Loucy (cell line): Measurements from ENCODE around the gene TMBIM4.
A peak's percentile ranks its signal among the peaks of the same experiment; 100 is the strongest.

Experiments used
- H2AFZ ChIP-seq: fragments of 200-600 bp; sonication (generic); 2 replicates; pipeline ENCODE4 v1.6.0; 2016; ENCODE audit warnings: antibody characterized with exemption, mild to moderate bottlenecking, low read length, moderate library complexity
- H3F3A ChIP-seq: fragments of 200-600 bp; 2 replicates; pipeline ENCODE4 v1.6.0; 2016; ENCODE audit warnings: antibody characterized with exemption, low read depth, mild to moderate bottlenecking
- H3K27me3 ChIP-seq: fragments of 200-600 bp; sonication (generic); 2 replicates; pipeline ENCODE4 v1.6.1; 2014; ENCODE audit warnings: low read length, mild to moderate bottlenecking; ENCODE audit not compliant: insufficient read depth, poor library complexity, severe bottlenecking
- H3K36me3 ChIP-seq: fragments of 200-600 bp; sonication (generic); 2 replicates; pipeline ENCODE4 v1.6.1; 2016; ENCODE audit warnings: low read length; ENCODE audit not compliant: insufficient read depth
- H3K4me1 ChIP-seq: fragments of 200-600 bp; sonication (generic); 2 replicates; pipeline ENCODE4 v1.5.1; 2014; ENCODE audit warnings: low read length, mild to moderate bottlenecking; ENCODE audit not compliant: insufficient read depth, poor library complexity, severe bottlenecking
- H3K4me2 ChIP-seq: fragments of 200-600 bp; sonication (generic); 2 replicates; pipeline ENCODE4 v1.6.0; 2014; ENCODE audit warnings: antibody characterized with exemption, low read length, low read depth, mild to moderate bottlenecking; ENCODE audit not compliant: poor library complexity, severe bottlenecking
- H3K4me3 ChIP-seq: fragments of 200-600 bp; sonication (generic); 2 replicates; pipeline ENCODE4 v1.5.1; 2014; ENCODE audit warnings: low read length, mild to moderate bottlenecking, mixed read lengths; ENCODE audit not compliant: poor library complexity, severe bottlenecking
- H3K79me2 ChIP-seq: fragments of 200-600 bp; sonication (generic); 2 replicates; pipeline ENCODE4 v1.6.1; 2014; ENCODE audit warnings: low read length; ENCODE audit not compliant: insufficient read depth
- H3K9ac ChIP-seq: fragments of 200-600 bp; sonication (generic); 2 replicates; pipeline ENCODE4 v1.6.0; 2014; ENCODE audit warnings: mild to moderate bottlenecking, low read depth, low read length, moderate library complexity; ENCODE audit not compliant: poor library complexity, severe bottlenecking
- H3K9me2 ChIP-seq: fragments of 200-600 bp; sonication (generic); replicated peaks from 2 replicates; pipeline ENCODE4 v1.6.1; 2016; ENCODE audit warnings: low read depth, low read length, mixed read lengths
- H3K9me3 ChIP-seq: fragments of 200-600 bp; sonication (generic); 2 replicates; pipeline ENCODE4 v1.6.1; 2014; ENCODE audit warnings: mild to moderate bottlenecking, antibody characterized with exemption, low read length, low read depth; ENCODE audit not compliant: insufficient read depth
- H4K20me1 ChIP-seq: fragments of 200-600 bp; sonication (generic); 2 replicates; pipeline ENCODE4 v1.6.0; 2014; ENCODE audit warnings: antibody characterized with exemption, low read length, mild to moderate bottlenecking; ENCODE audit not compliant: insufficient read depth, poor library complexity, severe bottlenecking
- CTCF ChIP-seq: fragments of 200-600 bp; sonication (generic); conservative IDR thresholded peaks from 2 replicates; pipeline ENCODE4 v1.5.1; 2014; ENCODE audit warnings: mild to moderate bottlenecking, antibody characterized with exemption, low read length
- EZH2phosphoT487 ChIP-seq: fragments of 200-600 bp; IDR thresholded peaks from 2 replicates; pipeline ENCODE4 v1.6.1; 2018; ENCODE audit warnings: antibody characterized with exemption, mild to moderate bottlenecking, moderate library complexity, borderline replicate concordance

Gene TMBIM4

GRCh38 chr12:66139328-66139727, 30.5 kb downstream of the TMBIM4 start:
- Histone ChIP-seq H4K20me1 (no peaks in the 10 kb centered on the region), H3K4me1 (peaks cover 7% of the 10 kb centered on the region), H3F3A (no peaks in the 10 kb centered on the region), H2AFZ (no peak overlapping the region), H3K9ac (no peak overlapping the region), H3K9me2 (no peaks in the 10 kb centered on the region), H3K79me2 (peaks cover 6% of the 10 kb centered on the region; the same call in 1 of the 2 replicates), H3K4me3 (no peak overlapping the region), H3K27me3 (peaks cover 6% of the 10 kb centered on the region), H3K36me3 (peaks cover 70% of the 10 kb centered on the region), H3K9me3 (peaks cover 16% of the 10 kb centered on the region), H3K4me2 (no peak overlapping the region)
- no peak for TF ChIP-seq CTCF

- no peak overlapping the region for H2AFZ ChIP-seq
- H3K4me3 ChIP-seq = no peak overlapping the region
- TF ChIP-seq EZH2phosphoT487 (no peak), CTCF (no peak)
- H4K20me1 ChIP-seq = no peaks in the 10 kb centered on the region
- H3K27me3 ChIP-seq = peaks cover 6% of the 10 kb centered on the region
- H3K9me2 ChIP-seq = no peaks in the 10 kb centered on the region
- no peaks in the 10 kb centered on the region for H3K4me1 ChIP-seq
- H3F3A ChIP-seq = no peaks in the 10 kb centered on the region
- no peak overlapping the region for H3K9ac ChIP-seq
- peaks cover 6% of the 10 kb centered on the region; the same call in 1 of the 2 replicates for H3K79me2 ChIP-seq
- no peak overlapping the region for H3K4me2 ChIP-seq
- H3K9me3 ChIP-seq = peaks cover 16% of the 10 kb centered on the region
- peaks cover 58% of the 10 kb centered on the region for H3K36me3 ChIP-seq
These were observed 31.9 kb downstream of the TMBIM4 start for GRCh38 chr12:66137937-66138336.

GRCh38 chr12:66132408-66132807, 37.4 kb downstream of the TMBIM4 start:
- peaks cover 47% of the 10 kb centered on the region for H3K79me2 ChIP-seq
- peak overlapping the region; percentile 91 for H3K4me3 ChIP-seq
- H2AFZ ChIP-seq = no peak overlapping the region
- peak overlapping the region; percentile 90 for H3K9ac ChIP-seq
- peaks cover 18% of the 10 kb centered on the region for H4K20me1 ChIP-seq
- H3K27me3 ChIP-seq = no peaks in the 10 kb centered on the region
- no peaks in the 10 kb centered on the region for H3K9me2 ChIP-seq
- peak overlapping the region; percentile 93 for H3K4me2 ChIP-seq
- H3K9me3 ChIP-seq = no peaks in the 10 kb centered on the region
- H3K36me3 ChIP-seq = peaks cover 21% of the 10 kb centered on the region; the same call in 1 of the 2 replicates
- no peaks in the 10 kb centered on the region for H3F3A ChIP-seq
- TF ChIP-seq EZH2phosphoT487 (no peak), CTCF (no peak)
- H3K4me1 ChIP-seq = peaks cover 39% of the 10 kb centered on the region
